NB4 (cell line): ENCODE data around the gene GRM2.

Experiments
- CTCF ChIP-seq: IDR thresholded peaks from one replicate; pipeline ENCODE4 v1.5.1; 2012; ENCODE audit warnings: low read depth, low read length
- MYC ChIP-seq: IDR thresholded peaks from 2 replicates; pipeline ENCODE4 v1.6.1; 2011; ENCODE audit warnings: low read depth, low read length
- POLR2A ChIP-seq: IDR thresholded peaks from 2 replicates; pipeline ENCODE4 v1.6.1; 2011; ENCODE audit warnings: mild to moderate bottlenecking; ENCODE audit not compliant: insufficient read length; ENCODE audit errors: extremely low read depth

GRCh38 chr3:51712038-51712420, 5.2 kb downstream of the GRM2 start:
- TF ChIP-seq POLR2A (no peak), CTCF (no peak), MYC (no peak)
